ENCODE results near the gene SLC8A1. TPM values are rescaled to one million over a fixed set of nuclear protein-coding genes. Genes with fewer than 3 reads are reported as not detected.

SLC8A1 gene
- total RNA-seq, 1 donor from 2014 or later, result under 0.01 TPM

- DNase-seq (ENCODE audit: low read depth in 2 of 2), result no peak
Measured at GRCh38 chr2:40160751-40161218, 291.1 kb downstream of the SLC8A1 start.

- DNase-seq (ENCODE audit: low read depth in 2 of 2), result no peak
Measured at GRCh38 chr2:40159333-40159732, 292.6 kb downstream of the SLC8A1 start.

- no peak for DNase-seq (ENCODE audit: low read depth in 2 of 2)
Measured at GRCh38 chr2:40158781-40159180, 293.1 kb downstream of the SLC8A1 start.

GRCh38 chr2:40155728-40156127 lies 296.2 kb downstream of the SLC8A1 start:
- no peak for DNase-seq (ENCODE audit: low read depth in 2 of 2)

- no peak for DNase-seq (ENCODE audit: low read depth in 2 of 2)
Measured at GRCh38 chr2:40150266-40150665, 301.6 kb downstream of the SLC8A1 start.

- no peak for DNase-seq (ENCODE audit: low read depth in 2 of 2)
Measured at GRCh38 chr2:40148334-40148733, 303.6 kb downstream of the SLC8A1 start.

- no peak for DNase-seq (ENCODE audit: low read depth in 2 of 2)
Measured at GRCh38 chr2:40147360-40147759, 304.5 kb downstream of the SLC8A1 start.

GRCh38 chr2:40144022-40144421 lies 307.9 kb downstream of the SLC8A1 start:
- no peak for DNase-seq (ENCODE audit: low read depth in 2 of 2)

GRCh38 chr2:40138314-40138713 lies 313.6 kb downstream of the SLC8A1 start:
- no peak for DNase-seq (ENCODE audit: low read depth in 2 of 2)

- no peak for DNase-seq (ENCODE audit: low read depth in 2 of 2)
Measured at GRCh38 chr2:40131081-40131704, 320.7 kb downstream of the SLC8A1 start.

GRCh38 chr2:40130251-40130994 lies 321.5 kb downstream of the SLC8A1 start:
- peak in 1 of 2 donors; percentile 10 for DNase-seq (ENCODE audit: low read depth in 2 of 2)

GRCh38 chr2:40129725-40130124 lies 322.2 kb downstream of the SLC8A1 start:
- no peak for DNase-seq (ENCODE audit: low read depth in 2 of 2)

GRCh38 chr2:40128796-40129195 lies 323.1 kb downstream of the SLC8A1 start:
- no peak for DNase-seq (ENCODE audit: low read depth in 2 of 2)

- DNase-seq (ENCODE audit: low read depth in 2 of 2), result no peak
Measured at GRCh38 chr2:40127890-40128557, 323.9 kb downstream of the SLC8A1 start.

GRCh38 chr2:40127146-40127545 lies 324.7 kb downstream of the SLC8A1 start:
- DNase-seq (ENCODE audit: low read depth in 2 of 2), result no peak

GRCh38 chr2:40126006-40126405 lies 325.9 kb downstream of the SLC8A1 start:
- DNase-seq (ENCODE audit: low read depth in 2 of 2), result no peak

- no peak for DNase-seq (ENCODE audit: low read depth in 2 of 2)
Measured at GRCh38 chr2:40123746-40124145, 328.1 kb downstream of the SLC8A1 start.

GRCh38 chr2:40123326-40123725 lies 328.6 kb downstream of the SLC8A1 start:
- DNase-seq (ENCODE audit: low read depth in 2 of 2), result no peak

- DNase-seq (ENCODE audit: low read depth in 2 of 2), result no peak
Measured at GRCh38 chr2:40120957-40121356, 330.9 kb downstream of the SLC8A1 start.

- DNase-seq (ENCODE audit: low read depth in 2 of 2), result no peak
Measured at GRCh38 chr2:40120026-40120425, 331.9 kb downstream of the SLC8A1 start.

GRCh38 chr2:40118622-40119021 lies 333.3 kb downstream of the SLC8A1 start:
- DNase-seq (ENCODE audit: low read depth in 2 of 2), result no peak

- no peak for DNase-seq (ENCODE audit: low read depth in 2 of 2)
Measured at GRCh38 chr2:40115894-40116293, 336.0 kb downstream of the SLC8A1 start.

- no peak for DNase-seq (ENCODE audit: low read depth in 2 of 2)
Measured at GRCh38 chr2:40115348-40115747, 336.5 kb downstream of the SLC8A1 start.
